HG03095 (cell line): ENCODE data around the gene TCF23.
"Not testable (repeated sequence)": the region's sequence is repeated elsewhere in the genome, so short reads cannot be mapped to it uniquely, and the experiment has no call there.

Experiments
- ATAC-seq: cut with Tn5 transposase; IDR thresholded peaks from one replicate; pipeline ENCODE4 v1.9.1; 2021; ENCODE audit warnings: moderate library complexity; ENCODE audit not compliant: unreplicated experiment

Gene TCF23

DNA sequence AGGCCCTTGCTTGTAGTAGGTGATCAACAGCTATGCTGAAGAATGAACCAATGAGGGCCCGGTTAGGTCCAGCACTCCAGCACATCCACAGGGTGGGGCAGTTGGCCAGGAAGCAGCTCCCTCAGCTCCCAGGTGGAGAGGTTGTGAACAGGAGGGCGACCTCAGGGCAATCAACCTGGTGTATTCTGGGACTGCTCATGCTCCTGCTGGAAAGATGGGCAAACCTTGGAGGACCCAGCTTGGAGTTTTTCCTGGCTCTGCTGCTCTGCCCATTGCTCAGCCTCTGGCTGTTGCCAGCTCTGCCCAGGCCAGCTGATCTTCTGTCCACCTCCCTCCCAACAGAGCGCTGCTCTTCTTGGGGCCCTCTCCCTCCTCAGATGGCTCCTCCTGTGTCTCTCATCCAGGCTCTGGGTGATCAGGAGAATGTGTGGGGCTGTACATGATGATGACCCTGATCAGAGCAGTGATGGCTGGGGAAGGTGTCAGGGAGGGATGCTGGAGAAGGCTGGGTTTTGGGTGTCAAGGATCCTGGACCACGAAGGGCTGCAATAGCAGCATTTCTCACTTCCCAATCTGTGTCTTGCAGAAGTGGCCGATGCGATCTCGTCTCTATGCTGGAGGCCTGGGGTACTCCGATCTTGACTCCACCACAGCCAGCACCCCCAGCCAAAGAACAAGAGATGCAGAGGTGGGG, 3.4 kb downstream of the TCF23 start:
- ATAC-seq, result no peak

DNA sequence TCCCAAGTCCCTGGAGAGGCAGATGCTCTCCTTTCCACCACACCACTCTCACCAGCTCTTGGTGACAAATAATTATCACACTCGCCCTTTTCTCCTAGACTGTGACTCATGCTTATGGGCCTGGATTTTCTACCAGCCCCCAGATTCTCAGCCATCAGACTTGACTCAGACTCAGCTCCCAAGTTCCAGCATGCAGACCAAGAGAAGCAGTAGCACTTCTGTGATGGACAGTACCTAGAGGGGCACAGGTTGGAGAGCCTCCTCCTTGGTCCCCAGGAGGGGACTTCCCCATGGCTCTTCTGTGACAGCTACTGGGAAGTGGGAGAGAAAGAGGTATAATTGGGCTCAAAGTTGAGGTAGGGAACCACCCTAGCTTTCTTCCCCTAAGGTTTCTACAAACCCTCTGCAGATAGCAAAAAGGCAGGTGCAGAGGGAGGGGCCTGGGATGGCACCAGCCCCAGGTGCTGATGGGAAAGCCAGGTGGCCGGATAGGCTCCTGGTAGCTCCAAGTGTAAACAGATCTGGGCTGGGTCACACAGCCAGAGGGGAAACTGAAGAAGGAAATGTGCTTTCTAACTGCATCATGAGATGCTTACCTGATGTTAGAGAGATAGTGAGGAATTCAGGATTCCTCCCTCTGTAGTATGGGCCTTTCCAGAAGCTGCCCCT, 4.1 kb downstream of the TCF23 start:
- no peak for ATAC-seq

GRCh38 chr2:27154488-27154887, 5.7 kb downstream of the TCF23 start:
- no peak for ATAC-seq

- ATAC-seq, result no peak
These were observed 6.3 kb downstream of the TCF23 start for GRCh38 chr2:27155069-27155520.

DNA sequence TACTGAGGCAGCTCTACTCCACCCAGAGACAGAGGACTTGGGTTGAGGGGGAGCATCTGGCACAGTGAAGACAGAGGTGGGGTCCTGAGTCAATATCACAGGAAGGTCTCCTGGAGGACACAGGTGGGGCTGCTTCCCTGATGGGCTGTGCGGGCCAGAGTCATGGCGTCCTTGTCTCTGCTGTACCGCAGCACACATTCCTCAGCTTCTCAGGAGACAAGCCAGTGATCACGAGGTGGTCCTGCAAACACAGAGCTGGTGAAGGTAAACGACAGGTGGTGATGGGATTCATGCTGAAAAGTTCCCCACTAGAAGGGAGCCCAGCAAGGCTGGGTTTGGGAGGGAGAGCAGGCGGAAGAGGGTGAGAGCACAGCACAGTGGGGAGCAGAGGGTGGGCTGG, 9.7 kb downstream of the TCF23 start:
- no peak for ATAC-seq

- no peak for ATAC-seq
These were observed 10.5 kb downstream of the TCF23 start for GRCh38 chr2:27159271-27159670.

DNA sequence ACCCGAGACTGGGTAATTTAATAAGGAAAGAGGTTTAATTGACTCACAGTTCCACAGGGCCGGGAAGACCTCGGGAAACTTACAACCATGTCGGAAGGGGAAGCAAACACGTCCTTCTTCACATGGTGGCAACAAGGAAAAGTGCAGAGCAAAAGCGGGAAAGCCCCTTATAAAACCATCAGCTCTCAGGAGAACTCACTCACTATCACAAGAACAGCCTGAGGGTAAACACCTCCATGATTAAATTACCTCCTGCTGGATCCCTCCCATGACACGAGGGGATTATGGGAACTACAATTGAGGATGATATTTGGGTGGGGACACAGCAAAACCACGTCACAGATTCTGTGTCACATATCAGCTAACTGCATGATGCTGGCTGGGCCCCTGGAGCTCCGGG, 11.4 kb downstream of the TCF23 start:
- ATAC-seq, result no peak

DNA sequence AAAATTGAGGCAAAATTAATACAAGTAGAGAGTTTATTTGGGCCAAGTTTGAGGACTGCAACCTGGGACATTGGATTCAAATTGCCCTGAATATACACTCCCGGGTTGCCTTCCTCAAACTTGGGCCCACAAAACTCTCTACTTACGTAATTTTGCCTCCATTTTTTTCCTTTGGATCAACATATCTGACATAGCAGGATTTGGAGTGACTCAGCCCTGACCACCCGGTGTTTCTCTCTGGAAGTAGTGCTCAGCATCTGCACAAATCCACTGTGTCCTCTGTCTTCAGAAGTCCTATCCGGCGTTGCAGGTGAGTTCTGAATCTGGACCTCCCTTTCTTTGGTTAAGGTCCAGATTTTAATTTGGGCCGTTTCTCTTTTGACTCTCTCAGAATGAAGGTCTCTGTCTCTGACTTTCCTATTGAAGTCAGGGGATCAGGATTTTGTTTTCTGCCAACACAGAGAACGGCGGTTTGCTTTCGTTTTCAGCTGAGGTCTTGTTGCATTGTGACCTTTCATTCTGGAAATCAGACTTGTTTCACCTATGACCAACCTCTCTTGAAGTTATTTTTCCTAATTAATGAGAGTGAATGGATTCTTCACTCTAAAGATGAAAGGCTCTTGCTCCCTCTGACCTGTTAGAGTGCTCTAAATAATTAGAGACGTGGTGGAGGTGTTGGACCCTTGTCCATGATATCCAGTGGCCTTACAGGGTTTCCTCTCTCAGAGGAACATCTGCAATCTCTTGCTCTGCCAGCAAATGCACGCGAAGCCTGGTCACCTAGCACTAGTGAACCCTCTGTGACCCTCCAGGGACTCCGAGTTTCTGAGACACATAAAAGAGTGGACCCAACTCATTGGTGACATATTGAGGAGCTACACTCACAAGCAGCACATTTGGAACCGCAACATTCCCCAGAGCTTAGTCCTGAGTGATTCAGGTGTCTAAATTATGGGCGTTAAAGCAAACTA, 13.6 kb downstream of the TCF23 start:
- no peak for ATAC-seq

GRCh38 chr2:27164960-27165763, 16.4 kb downstream of the TCF23 start:
- ATAC-seq, result no peak

DNA sequence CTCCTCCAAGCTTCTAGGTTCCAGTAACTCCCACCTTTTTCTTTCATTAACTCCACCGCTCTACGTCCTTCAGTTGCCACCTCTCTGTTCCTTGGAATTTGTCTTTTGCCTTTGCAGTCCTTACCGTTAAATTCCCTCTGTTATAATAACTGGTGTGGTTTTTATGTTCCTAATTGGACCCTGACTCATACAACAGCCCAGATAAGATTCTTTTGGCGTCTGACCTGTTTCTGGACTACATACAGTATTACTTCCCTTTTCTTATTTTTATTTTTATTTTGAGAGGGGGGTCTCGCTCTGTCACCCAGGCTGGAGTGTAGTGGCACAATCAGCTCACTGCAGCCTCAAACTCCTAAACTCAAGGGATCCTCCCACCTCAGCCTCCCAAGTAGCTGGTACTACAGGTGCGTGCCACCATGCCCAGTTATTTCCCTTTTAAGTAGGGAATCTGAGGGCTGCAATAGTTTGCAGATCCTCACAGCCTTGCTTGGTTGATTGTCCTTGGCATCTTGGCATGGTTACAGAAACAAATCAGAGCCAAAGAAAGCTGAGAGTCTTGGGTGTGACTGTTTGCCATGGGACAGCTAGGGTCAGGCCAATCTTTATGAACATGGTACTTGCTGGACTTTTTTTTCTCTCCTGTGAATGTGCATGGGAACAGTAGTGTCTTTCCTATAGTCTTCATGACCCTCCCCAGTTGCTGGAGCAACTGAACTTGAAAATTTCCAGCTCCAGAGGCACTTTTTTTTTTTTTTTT, 22.0 kb downstream of the TCF23 start:
- ATAC-seq, result no peak

GRCh38 chr2:27171351-27171848, 22.6 kb downstream of the TCF23 start:
- no peak for ATAC-seq

GRCh38 chr2:27174638-27175037, 25.8 kb downstream of the TCF23 start:
- no peak for ATAC-seq

DNA sequence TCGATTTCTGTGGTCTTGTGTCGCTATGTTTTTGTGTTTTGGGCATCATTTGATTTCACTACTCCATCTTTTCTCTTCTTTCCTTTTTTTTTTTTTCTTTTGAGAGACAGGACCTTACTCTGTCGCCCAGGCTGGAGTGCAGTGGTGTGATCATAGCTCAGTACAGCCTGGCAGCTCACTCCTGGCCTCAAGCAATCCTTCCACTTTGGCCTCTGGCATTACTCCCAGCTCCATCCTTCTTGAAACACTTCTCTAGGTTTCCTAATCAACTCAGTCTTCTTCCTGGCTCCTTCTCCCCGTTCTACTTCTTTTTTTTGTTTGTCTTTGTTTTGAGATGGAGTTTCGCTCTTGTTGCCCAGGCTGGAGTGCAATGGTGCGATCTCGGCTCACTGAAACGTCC, 26.5 kb downstream of the TCF23 start:
- ATAC-seq, result no peak

DNA sequence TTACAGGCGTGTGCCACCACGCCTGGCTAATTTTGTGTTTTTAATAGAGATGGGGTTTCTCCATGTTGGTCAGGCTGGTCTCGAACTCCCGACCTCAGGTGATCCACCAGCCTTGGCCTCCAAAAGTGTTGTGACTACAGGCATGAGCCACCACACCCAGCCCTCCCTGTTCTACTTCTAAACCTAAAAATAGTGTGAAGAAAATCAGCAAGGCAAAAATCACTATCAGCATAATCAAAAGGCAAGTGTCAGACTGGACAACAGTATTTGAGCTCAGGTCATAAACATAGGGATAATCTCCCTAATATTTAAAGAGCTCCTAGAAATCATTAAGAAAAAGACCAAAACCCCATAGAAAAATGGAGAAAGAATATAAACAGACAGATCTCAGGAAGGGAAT, 27.0 kb downstream of the TCF23 start:
- ATAC-seq, result not testable (repeated sequence)

DNA sequence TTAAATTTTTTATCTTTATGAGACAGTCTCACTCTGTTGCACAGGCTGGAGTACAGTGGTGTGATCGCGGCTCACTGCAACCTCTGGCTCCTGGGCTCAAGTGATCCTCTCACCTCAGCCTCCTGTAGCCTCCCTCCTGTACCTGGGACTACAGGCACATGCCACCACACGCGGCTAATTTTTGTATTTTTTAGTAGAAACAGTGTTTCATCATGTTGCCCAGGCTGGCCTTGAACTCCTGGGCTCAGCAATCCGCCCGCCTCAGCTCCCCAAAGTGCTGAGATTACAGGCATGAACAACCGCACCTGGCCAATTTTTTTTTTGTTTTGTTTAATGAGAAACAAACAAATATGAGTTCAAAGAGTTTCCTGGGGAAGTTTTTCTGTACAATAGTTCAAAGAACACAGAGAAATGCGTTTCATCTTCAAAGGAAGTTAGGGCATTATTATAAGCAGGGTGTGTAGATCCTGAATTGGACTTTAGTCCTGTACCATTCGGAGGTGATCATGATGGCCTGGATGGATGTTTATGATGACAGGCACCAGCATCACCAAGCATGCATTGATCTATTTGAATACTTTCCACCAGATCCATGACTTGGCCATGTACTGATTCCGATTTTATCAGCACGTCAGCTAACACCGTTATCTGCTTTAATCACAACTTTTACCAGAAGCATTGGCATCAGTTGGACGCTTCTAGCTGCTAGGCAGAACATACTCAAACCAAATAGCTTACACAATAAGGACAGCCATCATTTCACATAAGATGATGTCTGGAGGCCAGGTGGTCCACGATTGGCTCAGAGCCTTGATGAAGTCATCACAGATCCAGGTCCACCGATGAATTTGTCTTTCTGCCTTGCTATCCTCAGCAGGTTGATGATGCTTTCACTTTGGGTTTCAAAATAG, 28.9 kb downstream of the TCF23 start:
- ATAC-seq, result no peak

DNA sequence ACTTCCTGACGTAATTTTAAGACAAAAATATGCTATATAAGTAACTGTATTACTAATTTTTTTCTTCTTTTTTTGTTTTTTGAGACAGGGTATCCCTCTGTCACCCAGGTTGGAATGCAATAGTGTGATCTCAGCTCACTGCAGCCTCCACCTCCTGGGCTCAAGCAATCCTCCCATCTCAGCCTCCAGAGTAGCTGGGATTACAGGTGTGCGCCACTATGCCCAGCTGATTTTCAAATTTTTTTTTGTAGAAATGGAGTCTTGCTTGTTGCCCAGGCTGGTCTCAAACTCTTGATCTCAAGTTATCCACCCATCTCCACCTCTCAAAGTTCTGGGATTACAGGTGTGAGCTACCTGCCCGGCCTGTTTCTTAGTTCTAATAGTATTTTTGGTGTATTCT, 29.7 kb downstream of the TCF23 start:
- ATAC-seq, result no peak

DNA sequence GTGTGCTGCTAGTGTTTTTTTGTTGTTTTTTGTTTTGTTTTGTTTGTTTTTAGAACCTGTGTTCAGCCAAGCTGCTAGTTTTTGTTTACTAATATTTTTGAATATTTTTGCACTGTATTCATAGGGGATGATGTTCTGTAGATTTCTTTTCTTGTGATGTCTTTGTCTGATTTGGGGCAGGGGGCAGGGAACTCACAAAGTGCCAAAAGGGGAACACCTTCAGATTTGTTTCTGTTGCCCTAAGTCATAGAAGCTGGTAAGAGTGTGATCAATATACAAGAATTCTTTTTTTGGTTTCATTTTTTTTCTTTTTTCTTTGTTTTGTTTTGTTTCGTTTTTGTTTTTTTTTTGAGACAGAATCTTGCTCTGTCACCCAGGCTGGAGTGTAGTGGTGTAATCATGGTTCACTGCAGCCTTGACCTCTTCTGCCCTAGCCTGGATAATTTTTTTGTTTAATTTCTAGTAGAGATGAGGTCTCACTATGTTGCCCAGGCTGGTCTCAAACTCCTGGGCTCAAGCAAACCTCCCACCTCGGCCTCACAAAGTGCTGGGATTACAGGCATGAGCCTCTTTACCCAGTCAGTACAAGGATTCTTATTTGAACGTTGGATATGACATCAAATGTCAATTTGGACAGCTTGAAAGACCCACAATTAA, 30.7 kb downstream of the TCF23 start:
- no peak for ATAC-seq

DNA sequence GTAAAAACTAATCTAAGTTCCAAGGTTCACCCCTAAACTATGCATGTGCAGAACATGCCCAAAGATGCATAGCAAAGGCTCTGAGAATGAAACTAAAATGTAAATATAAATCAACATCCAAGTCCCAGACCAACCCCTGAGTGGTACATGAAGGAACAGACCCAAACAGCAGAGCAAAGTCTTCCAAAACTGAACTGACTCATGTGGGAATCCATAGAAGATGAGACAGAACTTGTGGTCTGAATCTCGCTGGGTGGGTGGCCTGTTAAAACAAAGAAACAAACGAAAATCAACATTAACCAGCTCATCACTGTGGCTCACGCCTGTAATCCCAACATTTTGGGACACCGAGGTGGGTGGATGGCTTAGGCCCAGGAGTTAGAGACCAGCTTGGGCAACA, 33.5 kb downstream of the TCF23 start:
- no peak for ATAC-seq
